Peyer's patch (tissue), 4 donors: ENCODE results near the gene HES7. TPM values are rescaled to one million over a fixed set of nuclear protein-coding genes. Genes with fewer than 3 reads are reported as not detected.

Experiments
- DNase-seq, 3 donors: peaks; one replicate each; pipeline ENCODE4 v3.0.0-alpha.2; 2017 to 2019
- H3K27ac ChIP-seq, 4 donors: fragments of 200-600 bp; sonication (generic); one replicate each; pipeline ENCODE4 v1.5.1; 2016 to 2019
- H3K27me3 ChIP-seq, 2 donors: fragments of 200-600 bp; sonication (generic); one replicate each; pipeline ENCODE4 v1.5.1; 2019
- H3K36me3 ChIP-seq, 3 donors: fragments of 200-600 bp; sonication (generic); one replicate each; pipeline ENCODE4 v1.5.1; 2016 to 2019
- H3K4me1 ChIP-seq, 4 donors: fragments of 200-600 bp; sonication (generic); one replicate each; pipeline ENCODE4 v1.5.1; 2016 to 2019
- H3K4me3 ChIP-seq, 4 donors: fragments of 200-600 bp; sonication (generic); 1 replicate in 3 of 4; 2 replicates in 1 of 4; pipeline ENCODE4 v1.5.1; 2016 to 2019; ENCODE audit warnings: mild to moderate bottlenecking in 1 of 4
- H3K9me3 ChIP-seq, 4 donors: fragments of 200-600 bp; sonication (generic); one replicate each; pipeline ENCODE4 v1.5.1; 2016 to 2019; ENCODE audit warnings: mild to moderate bottlenecking in 1 of 4
- CTCF ChIP-seq, 6 experiments: fragments of 450-650 bp in 4 of 6; fragments of 200-600 bp in 2 of 6; sonication (generic) in 1 of 6; IDR thresholded peaks; one replicate each; pipeline ENCODE4 v1.5.1; 2017 to 2019; ENCODE audit warnings: antibody characterized with exemption in 6 of 6, mild to moderate bottlenecking in 3 of 6, moderate library complexity in 1 of 6
- POLR2A ChIP-seq, 2 donors: fragments of 450-650 bp; IDR thresholded peaks; one replicate each; pipeline ENCODE4 v1.5.1; 2017; ENCODE audit warnings: antibody characterized with exemption in 2 of 2, mild to moderate bottlenecking in 2 of 2, moderate library complexity in 2 of 2
- total RNA-seq, 4 donors: library from RNA; depleted of rRNA; stranded (reverse); fragments of >200 nt; gene quantifications; one replicate each; pipeline ENCODE4 v1.1.0, GENCODE V29; 2016

Gene HES7
- total RNA-seq, 4 donors from 2014 or later, result not detected

GRCh38 chr17:8150194-8151119 is 26.6 kb upstream of the HES7 start:
- TF ChIP-seq CTCF (IDR thresholded peaks at IDR 0.05) (no peak), POLR2A (IDR thresholded peaks at IDR 0.05) (no peak)
- no peak for DNase-seq
- Histone ChIP-seq H3K9me3 (no peaks in the 10 kb centered on the region), H3K4me3 (peak overlapping the region; percentile 37 to 62 (median 55)), H3K27ac (peak overlapping the region; percentile 91 to 99 (median 99)), H3K4me1 (peaks cover 2 to 36% (median 26%) of the 10 kb centered on the region in 4 donors), H3K36me3 (peaks cover 0 to 55% (median 9%) of the 10 kb centered on the region in 3 donors), H3K27me3 (no peaks in the 10 kb centered on the region)

GRCh38 chr17:8149419-8150193 is 25.7 kb upstream of the HES7 start:
- Histone ChIP-seq H3K4me3 (no peak overlapping the region), H3K27ac (peak overlapping the region in 2 of 4 donors; percentile 91 to 99), H3K4me1 (peaks cover 2 to 33% (median 26%) of the 10 kb centered on the region in 4 donors), H3K36me3 (peaks cover 0 to 64% (median 9%) of the 10 kb centered on the region in 3 donors), H3K9me3 (no peaks in the 10 kb centered on the region), H3K27me3 (no peaks in the 10 kb centered on the region)
- no peak for DNase-seq
- TF ChIP-seq CTCF (IDR thresholded peaks at IDR 0.05) (no peak), POLR2A (IDR thresholded peaks at IDR 0.05) (no peak)

GRCh38 chr17:8148560-8148959 is 24.7 kb upstream of the HES7 start:
- Histone ChIP-seq H3K9me3 (no peaks in the 10 kb centered on the region), H3K27me3 (no peaks in the 10 kb centered on the region), H3K36me3 (peaks cover 0 to 74% (median 9%) of the 10 kb centered on the region in 3 donors), H3K4me3 (no peak overlapping the region), H3K4me1 (peaks cover 2 to 27% (median 23%) of the 10 kb centered on the region in 4 donors), H3K27ac (peak overlapping the region in 1 of 4 donors; percentile 3)
- DNase-seq, result no peak
- no peak for TF ChIP-seq CTCF (IDR thresholded peaks at IDR 0.05)
- TF ChIP-seq POLR2A (IDR thresholded peaks at IDR 0.05), result no peak

- TF ChIP-seq POLR2A (IDR thresholded peaks at IDR 0.05) (no peak), CTCF (IDR thresholded peaks at IDR 0.05) (no peak)
- DNase-seq, result no peak
- no peaks in the 10 kb centered on the region for H3K27me3 ChIP-seq
- H3K36me3 ChIP-seq, result peaks cover 0 to 81% (median 9%) of the 10 kb centered on the region in 3 donors
- peaks cover 2 to 23% (median 17%) of the 10 kb centered on the region in 4 donors for H3K4me1 ChIP-seq
- H3K9me3 ChIP-seq, result no peaks in the 10 kb centered on the region
- H3K4me3 ChIP-seq, result no peak overlapping the region
- H3K27ac ChIP-seq, result peak overlapping the region in 1 of 4 donors; percentile 3
Observed at GRCh38 chr17:8147805-8148404, 24.0 kb upstream of the HES7 start.

- H3K4me1 ChIP-seq, result peaks cover 0 to 17% (median 12%) of the 10 kb centered on the region in 4 donors
Observed at GRCh38 chr17:8147141-8147804, 23.4 kb upstream of the HES7 start.

More at GRCh38 chr17:8147141-8147804, 23.4 kb upstream of the HES7 start:
- Histone ChIP-seq H3K27ac (peak overlapping the region in 1 of 4 donors; percentile 10), H3K4me3 (no peak overlapping the region), H3K36me3 (peaks cover 0 to 87% (median 9%) of the 10 kb centered on the region in 3 donors), H3K27me3 (no peaks in the 10 kb centered on the region), H3K9me3 (no peaks in the 10 kb centered on the region)
- no peak for DNase-seq
- TF ChIP-seq CTCF (IDR thresholded peaks at IDR 0.05) (no peak), POLR2A (IDR thresholded peaks at IDR 0.05) (no peak)
